ENCODE measurements around the gene CACTIN.
A peak's percentile ranks its signal among the peaks of the same experiment; 100 is the strongest.
"Not testable (repeated sequence)": the region's sequence is repeated elsewhere in the genome, so short reads cannot be mapped to it uniquely, and the experiment has no call there.

Gene CACTIN

DNA sequence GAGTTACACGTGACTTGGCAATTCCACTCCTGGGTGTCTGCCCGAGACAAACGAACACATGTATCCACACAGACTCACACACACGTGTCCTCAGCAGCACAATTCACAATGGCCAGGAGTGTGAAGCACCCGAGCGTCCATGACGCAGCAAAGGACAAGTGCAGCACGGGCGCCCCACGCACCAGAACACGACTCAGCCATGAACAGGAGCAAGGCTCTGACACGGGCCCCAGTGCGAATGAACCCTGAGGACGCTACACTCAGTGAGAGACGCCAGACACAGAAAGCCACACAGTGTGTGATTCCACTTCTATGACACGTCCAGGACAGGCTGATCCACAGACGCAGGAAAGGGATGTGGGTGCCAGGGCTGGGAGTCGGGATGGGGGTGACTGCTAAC lies 37.2 kb upstream of the CACTIN start:
- DNase-seq (ENCODE audit: low read depth, low spot score): no peak

DNA sequence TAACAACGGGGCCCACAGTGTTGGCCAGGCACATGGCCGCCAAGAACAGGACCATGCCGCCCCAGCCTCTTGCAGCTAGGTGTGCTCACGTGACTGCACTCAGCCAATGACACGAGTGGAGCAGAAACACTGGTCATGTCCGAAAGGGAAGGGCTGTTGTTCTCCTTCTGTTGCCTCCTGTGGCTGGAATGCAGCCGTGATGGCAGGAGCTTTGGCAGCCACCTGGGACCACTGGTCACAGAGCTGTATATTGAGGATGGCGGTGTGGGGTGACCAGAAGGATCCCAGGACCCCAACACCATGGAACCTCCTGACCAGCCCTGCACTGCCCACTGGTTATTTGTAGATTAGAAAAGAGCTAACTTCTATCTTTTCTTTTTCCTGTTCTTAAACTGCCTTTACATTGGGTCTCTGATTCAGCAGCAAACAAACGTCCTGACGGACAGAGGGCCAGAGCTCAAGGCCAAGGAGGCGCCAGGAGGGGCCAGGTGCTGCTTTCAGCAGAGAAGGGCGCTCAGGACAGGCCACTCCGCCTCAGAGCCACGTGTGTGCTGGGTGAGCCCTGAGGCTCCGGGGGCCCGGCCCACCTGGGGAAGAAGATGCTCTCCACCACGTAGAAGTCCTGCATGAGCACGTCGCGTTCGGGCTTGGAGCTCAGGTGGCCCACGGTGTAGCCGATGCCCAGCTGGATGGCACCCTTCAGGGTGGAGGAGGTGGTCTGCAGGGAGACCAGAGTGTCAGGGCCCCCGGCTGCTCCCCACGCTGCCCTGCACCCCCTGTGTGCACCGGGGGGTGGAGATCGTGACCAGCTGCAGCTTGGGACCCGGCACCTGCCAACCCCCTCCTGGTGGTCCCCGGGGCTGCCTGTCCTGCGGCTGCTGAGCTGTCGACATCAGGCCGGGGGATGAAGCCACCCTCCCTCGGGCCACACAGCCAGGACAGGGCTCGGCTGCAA lies 35.0 kb upstream of the CACTIN start:
- DNase-seq (ENCODE audit: low read depth, low spot score): no peak

DNA sequence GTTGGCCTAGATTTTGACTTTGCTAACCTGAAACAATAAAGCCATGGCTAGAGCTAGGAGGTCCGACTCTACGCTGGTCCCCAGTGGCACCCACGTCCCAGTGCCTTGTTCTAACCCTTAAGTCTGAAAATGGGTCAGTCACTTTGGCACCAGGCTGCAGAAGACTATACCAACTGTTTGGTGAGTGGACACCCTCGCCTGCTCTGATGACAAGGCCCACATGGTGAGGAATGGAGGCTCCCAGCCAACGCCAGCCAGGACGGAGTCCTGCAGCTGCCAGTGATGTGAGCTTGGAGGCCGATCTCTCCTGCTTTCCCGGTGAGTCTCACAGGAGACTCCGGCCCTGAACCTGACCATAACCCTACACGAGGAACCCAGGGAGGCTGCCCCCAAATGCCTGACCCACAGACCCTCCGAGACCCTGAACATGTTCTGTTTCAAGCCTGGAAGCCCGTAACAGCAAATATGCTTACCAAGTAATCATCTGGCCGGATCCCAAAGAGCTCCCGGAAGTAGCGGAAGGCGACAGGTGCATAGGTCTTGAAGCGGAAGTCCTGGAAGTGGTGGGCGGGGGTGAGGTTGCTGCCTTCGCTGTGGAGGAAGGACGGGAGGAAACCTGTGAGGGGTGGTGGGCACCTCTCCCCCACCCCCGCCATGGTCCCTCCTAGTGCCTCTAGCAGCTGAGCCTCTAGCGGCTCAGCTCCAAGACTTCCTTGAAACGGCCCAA lies 34.1 kb upstream of the CACTIN start:
- DNase-seq (ENCODE audit: low read depth, low spot score): no peak

DNA sequence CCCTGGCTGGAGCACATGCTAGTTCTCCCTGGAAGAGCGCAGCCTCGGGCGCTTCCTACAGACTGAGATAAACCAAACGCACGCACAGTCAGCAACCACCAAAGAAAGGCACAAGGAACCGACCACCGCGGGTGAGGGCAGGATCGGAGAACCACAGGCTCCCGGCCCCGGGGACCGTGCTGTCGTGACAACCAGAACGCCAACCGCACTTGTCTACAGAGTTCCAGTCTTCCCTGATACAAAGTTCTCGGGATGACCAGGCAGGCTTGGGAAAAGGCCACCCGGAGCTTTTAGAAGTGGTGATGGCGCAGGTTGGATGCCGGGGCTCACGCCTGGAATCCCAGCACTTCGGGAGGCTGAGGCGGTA lies 33.1 kb upstream of the CACTIN start:
- no peak for DNase-seq (ENCODE audit: low read depth, low spot score)

DNA sequence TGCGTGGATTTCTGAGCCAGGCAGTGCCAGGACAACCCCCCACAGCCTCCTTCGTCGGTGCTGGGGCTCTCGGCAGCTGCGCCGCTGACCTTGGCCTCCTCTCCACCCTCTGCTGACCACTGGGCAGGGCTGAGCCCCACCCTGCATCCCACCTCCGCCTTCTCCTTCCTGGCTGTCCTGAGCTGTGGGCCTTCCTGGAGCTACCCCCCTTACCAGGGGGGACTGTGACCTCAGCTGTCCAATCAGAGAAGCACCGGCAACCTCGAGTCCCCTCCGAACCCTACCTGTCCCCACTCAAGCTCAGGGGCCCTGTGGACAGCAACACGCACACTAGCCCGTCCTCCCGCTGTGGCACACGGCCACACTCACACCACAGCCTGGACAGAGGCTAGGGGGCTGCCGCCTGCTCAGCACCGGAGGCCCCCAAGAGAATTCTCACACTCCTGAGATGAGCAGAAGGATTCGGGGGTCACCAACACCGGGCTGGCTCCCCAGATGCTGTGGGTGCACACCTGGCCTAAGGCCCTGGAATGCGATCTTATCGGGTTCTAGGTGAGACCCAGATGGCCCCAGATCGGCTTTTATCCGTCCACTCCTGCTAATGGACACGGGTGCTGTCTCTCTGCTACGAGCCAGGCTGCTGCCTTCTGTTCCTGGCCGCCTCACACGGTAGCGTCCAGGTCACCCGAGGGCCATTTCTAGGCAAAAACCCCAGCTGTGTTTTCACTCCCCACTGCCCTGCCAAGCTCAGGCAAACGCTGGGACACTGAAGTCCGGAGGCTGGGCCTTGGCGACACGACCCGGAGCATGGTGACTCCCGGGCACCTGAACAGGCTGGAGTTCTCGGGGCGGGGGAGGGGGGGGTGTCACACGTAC lies 32.5 kb upstream of the CACTIN start:
- no peak for DNase-seq (ENCODE audit: low read depth, low spot score)

DNA sequence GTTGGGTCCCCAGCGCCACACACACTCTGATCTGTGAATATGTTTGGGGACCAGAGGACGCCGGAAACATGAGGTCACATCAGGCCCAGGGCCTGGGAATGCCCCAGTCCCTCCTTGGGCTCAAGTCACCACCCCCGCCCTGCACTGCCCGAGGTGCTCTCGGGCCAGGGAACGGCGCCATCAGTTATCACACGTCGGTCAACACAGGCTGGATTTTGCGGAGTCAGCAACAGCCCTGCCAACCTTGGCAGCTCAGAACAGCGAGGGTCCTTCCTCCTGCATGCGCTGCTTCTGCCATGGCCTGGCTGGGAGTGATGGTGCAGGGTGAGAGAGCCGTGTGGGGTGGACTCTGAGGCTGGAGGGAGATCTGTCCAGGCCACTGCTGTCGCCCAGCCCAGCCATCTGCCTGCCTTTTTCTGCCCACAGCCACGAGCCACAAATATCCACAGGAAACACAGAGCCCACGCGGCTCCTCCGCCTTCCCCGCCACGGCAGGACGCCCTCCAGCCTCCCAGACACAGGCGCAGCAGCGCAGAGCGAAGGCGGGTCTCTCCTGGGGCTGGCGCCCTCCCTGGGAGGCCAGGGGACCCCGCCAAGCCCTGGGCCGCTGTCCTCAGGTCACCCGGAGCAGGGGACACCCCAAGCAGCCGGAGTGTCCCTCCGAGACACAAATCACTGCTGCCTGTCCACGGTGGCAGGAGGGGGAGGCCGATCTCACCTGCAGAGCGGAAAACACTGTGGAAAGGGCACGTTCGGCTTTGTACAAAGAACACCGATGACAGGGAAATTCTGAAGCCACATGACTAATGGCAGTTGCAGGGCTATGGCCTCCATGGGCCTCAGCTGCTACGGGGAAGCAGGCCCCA lies 31.6 kb upstream of the CACTIN start:
- DNase-seq (ENCODE audit: low read depth, low spot score): no peak

DNA sequence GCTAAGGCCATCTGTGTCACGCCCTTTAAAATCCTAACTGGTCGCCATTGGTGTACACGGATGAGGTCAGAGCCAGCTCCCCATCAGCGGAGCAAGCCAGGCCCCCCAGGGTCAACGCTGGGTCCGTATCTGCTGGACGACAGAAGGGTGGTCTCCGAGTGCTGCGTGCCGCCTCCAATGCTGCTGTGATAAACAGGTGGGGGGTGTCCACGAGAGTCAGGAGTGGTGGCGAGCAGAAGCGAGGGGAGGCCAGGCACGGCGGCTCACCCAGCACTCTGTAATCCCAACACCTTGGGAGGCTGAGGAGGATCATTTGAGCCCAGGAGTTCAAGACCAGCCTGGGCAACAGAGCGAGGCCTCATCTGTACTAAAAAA lies 30.8 kb upstream of the CACTIN start:
- DNase-seq (ENCODE audit: low read depth, low spot score): no peak

DNA sequence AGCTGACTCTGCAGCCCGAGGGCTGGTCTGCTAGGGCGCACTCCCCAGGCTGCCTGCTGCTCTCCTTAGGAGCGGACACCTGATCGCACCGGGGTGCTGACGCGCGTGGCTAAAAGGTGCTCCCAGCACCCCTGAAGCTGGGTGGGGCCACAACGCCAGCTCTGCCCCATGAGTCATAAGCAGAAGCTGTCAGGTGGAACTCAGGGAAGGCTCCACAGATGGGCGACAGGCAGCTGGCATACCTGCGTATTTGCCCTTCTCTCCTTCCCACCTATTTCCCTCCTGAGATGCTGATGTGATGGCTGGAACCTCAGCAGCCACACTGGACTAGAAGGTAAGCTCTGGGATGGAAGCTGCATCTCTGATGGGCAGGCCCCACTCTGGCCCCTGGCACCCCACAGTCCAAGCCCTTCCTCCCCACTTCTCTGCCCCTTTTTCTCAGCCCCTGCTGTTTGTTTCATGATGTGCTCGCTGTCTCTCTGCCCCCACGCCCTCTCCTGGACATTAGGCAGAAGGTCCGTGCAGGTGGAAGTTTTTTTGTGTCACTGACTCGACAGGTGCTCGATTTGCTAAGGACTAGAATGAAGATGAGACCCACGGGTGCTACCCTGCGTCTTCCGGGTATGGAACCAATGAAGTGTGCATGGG lies 30.3 kb upstream of the CACTIN start:
- DNase-seq (ENCODE audit: low read depth, low spot score): no peak

DNA sequence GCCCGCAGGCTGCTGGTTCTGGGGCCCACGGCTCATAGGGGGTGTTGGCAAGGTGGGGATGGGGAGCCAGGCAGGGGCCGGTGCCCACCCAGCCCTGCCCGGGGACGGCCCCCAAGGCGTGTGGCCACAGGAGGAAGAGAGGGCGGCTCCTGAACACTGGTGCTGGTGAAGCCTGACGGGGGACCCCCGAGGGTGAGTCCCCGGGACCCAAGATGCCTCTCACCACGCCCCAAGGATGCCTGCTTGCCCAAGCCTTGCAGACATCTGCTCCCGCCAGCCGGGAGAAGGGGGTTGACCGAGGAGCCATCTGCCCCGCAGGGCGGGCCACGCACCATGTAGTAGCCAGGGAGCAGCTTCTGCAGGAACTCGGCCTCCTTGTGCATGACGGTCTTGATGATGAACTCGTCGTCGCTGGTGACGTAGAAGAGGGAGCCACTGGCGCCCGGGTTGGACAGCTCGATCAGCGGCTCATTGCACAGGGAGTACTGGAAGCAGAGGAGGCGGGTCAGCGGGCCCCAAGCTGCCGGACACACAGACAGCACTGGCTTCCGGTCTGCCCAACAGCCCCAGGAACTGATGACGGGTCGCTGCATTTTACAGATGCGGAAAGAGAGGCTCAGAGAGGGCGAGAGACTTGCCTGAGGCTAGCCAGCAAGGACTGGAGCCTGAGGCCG lies 29.6 kb upstream of the CACTIN start:
- no peak for DNase-seq (ENCODE audit: low read depth, low spot score)

DNA sequence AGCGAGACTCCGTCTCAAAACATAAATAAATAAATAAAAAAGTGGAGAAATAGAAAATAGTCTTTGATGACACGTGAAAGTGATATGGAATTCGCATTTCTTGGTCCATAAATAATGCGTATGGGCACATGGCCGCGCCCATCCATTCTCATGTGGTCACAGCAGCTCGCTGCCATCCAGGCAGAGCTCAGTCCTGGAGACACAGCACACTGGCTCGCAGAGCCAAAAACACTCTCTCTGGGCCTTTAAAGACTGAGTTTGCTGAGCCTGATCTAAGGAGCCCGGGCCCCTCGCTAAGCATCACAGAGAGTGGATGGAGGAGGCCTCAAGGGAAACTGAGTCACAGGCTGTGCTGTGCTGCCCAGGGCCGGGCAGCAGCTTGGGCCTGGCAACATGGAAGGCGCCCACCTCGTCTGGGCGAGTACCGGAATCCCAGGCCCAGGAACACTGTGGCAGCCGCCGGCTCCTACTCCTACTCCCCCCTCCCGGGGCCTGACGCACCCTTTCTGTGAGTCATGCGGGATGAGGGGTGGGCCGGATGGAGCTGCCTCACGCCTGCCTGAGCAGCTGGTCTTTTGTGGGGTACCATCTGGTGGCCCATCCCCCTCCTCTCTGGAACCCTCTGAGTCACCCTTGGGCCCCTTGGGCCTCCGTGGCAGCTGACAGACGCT lies 28.9 kb upstream of the CACTIN start:
- peak; percentile 68 for DNase-seq (ENCODE audit: low read depth, low spot score)

DNA sequence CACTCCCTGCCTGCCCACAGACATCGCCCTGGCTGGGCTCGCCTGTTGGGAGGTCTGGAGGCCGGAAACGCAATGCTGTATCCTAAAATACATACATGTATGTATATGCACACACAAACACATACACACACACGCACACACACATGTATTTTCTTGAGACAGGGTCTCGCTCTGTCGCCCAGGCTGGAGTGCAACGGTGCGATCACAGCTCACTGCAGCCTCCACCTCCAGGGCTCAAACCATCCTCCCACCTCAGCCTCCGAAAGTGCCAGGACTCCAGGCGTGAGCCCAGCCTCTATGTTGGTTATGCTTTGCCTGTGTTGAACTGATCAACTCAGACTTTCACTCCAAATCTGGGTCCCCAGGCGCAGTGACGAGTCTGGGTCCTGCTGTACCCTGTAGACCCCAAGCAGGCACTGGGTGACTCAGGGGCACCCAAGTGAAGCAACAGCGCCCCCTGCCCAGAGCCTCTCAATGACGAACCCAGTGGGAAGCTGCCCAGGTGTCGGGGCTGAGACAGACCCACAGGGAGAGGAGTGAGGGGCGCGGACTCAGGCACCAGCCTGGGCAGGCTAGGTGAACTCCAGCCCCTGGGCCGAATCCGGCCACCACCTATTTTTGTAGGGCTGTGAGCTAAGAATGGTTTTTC lies 27.4 kb upstream of the CACTIN start:
- no peak for DNase-seq (ENCODE audit: low read depth, low spot score)

DNA sequence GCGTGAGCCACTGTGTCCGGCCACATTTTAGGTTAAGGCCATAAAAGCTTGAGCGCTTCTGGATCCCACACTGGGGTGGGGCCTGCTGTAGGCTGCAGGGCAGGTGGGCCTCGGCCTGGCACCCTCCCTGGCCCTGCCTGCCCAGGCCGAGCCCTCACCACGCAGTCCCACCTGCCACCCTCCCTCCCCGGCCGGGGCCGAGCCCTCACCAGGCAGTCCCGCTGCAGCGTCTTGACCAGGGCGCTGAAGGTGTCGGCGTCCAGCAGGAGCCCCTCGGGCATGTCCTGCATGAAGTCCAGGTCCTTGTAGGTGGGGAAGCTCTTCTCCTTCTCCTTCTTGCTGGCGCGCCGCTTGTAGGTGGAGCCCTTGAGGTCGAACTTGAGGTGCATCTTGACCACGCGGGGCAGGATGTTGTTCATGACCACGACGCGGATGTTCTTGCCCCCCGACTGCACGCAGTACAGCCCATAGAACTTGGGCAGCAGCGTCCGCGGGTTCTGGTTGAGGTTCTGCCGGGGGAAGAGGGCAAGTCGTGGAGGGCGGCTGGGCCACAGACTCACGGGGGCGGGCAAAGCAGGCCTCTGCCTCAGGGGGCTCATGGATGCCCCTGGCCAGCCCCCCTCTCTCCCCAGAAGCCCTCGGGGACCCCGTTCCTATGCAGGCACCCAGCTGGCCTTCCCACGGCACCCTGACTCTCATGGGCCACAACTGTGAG lies 26.6 kb upstream of the CACTIN start:
- no peak for DNase-seq (ENCODE audit: low read depth, low spot score)

DNA sequence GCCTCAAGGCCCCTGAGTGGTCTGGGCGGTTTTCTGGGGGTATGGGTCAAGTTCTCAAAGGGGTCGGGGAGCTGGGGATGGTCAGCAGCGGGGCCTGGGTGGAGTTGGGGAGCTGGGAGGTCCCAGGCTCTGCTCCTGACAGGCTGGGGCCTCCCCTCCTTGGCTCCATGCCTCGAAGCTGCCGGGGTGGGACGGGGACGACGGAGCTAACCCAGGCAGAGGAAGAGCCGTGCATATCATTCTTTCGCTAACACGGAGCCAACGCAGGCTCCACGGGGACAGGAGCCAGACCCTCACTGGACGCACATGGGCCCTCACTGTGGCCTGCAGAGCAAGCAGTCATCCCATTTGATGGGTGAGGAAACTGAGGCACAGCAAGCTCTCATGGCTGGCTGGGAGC lies 25.8 kb upstream of the CACTIN start:
- no peak for DNase-seq (ENCODE audit: low read depth, low spot score)

DNA sequence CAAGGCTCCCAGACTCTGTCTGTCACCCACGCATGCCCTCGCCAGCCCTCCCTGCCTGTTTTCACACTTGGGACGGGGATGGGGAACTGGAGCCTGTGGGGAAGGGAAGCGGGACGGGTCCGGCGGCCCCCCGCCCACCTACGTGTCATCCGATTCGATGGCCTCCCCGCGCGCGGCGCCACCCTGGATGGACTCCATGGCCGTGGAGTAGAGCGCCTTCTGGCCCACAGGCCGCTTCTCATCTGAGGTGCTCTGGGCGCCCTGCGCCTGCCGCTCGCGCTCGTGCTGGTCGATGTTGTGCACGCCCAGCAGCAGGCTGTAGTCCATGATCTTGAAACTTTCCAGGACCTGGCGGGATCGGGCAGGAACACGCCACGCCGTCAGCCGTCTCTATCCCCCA lies 25.1 kb upstream of the CACTIN start:
- DNase-seq (ENCODE audit: low read depth, low spot score): no peak

DNA sequence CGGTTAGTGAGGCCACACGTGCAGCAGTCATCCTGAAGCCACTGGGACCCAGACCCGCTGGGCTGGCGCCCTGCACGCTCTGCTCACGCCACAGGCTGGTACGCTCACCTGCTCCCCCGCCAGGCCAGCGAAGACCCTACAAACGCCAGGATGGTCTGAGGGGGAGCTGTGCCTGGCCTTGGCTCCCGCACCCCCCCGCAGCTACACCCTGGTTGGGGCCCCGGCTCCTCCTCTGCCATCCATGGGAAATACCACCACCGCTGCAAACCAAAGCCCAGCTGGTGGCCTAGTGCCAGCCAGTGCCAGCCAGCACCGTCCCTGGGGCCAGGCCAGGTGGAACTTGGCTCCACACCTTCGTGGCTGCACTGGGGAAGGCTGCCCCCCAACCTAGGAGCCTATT lies 23.3 kb upstream of the CACTIN start:
- no peak for DNase-seq (ENCODE audit: low read depth, low spot score)

DNA sequence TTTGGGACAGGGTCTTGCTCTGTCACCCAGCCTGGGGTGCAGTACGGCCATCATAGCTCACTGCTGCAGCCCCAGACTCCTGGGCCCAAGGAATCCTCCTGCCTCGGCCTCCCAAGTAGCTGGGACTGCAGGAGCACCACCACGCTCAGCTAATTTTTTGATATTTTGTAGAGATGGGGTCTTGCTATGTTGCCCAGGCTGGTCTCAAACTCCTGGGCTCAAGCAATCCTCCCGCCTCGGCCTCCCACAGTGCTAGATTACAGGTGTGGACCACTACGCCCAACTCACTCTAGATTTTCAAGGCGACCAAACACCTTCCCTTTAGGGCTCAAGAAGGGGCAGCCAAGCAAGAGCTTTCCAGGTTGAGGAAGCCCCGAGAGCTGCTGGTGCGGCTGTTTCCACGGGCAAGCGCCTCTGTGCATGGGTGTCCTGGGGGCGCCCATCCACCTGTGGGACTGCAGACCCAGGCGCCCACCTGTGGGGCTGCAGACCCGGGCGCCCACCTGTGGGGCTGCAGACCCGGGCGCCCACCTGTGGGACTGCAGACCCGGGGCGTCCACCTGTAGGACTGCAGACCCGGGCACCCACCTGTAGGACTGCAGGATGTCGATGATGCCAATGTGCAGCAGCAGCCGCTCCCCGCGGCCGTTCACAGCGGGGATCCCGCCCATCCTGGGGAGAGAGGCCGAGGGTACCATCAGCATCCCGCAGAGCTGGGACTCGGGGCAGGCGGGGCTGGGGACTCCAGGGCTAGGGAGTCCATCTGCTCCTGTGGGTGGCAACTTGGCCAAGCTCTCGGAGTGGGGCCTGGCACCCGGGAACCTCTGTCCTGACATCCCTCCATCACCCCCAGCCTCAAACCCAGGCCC lies 21.7 kb upstream of the CACTIN start:
- DNase-seq (ENCODE audit: low read depth, low spot score): no peak

DNA sequence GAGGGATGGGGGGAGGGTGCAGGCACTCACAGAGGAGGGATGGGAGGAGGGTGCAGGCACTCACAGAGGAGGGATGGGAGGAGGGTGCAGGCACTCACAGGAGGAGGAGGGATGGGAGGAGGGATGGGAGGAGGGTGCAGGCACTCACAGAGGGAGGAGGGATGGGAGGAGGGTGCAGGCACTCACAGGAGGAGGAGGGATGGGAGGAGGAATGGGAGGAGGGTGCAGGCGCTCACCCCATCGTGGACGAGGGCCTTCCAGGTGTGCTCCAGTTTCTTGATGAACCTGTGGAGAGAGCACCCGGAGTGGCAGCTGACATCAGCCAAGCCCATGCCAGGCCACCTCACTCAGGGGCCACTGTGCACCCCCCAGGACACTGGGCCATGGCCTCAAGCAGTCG lies 20.5 kb upstream of the CACTIN start:
- not testable (repeated sequence) for DNase-seq (ENCODE audit: low read depth, low spot score)
